Posterior cingulate gyrus (tissue), 11 donors: ENCODE results near the gene HNRNPC.
"Not testable (repeated sequence)": the region's sequence is repeated elsewhere in the genome, so short reads cannot be mapped to it uniquely, and the experiment has no call there.

Source experiments
- DNase-seq, 10 donors: peaks; one replicate each; pipeline versions ENCODE4 v3.0.0 to v3.0.0-alpha.2; 2020 to 2021; ENCODE audit warnings: mixed read lengths in 3 of 10
- intact Hi-C: fragments of 100-400 bp; cut with DNase I; formaldehyde crosslinking; loops from one replicate; pipeline ENCODE4 v1.15.1; 2023

Gene HNRNPC

GRCh38 chr14:21200752-21201461, 68.3 kb downstream of the HNRNPC start:
- intact Hi-C loops, result no loop called here

GRCh38 chr14:21199611-21200560, 69.4 kb downstream of the HNRNPC start:
- no peak for DNase-seq
- intact Hi-C loops, result no loop called here

More at GRCh38 chr14:21200752-21201461, 68.3 kb downstream of the HNRNPC start:
- no peak for DNase-seq

- intact Hi-C loops, result no loop called here
- no peak for DNase-seq
Observed at GRCh38 chr14:21197418-21198205, 71.6 kb downstream of the HNRNPC start.

GRCh38 chr14:21194597-21194996, 74.6 kb downstream of the HNRNPC start:
- no peak for DNase-seq
- intact Hi-C loops, result no loop called here

GRCh38 chr14:21192875-21193535, 76.2 kb downstream of the HNRNPC start:
- no peak for DNase-seq
- intact Hi-C loops, result no loop called here

GRCh38 chr14:21192447-21192822, 76.8 kb downstream of the HNRNPC start:
- no peak for DNase-seq
- intact Hi-C loops, result no loop called here

GRCh38 chr14:21191809-21192446, 77.3 kb downstream of the HNRNPC start:
- peak; percentile 29 to 94 (median 60) for DNase-seq

GRCh38 chr14:21191261-21191808, 77.9 kb downstream of the HNRNPC start:
- intact Hi-C loops, result no loop called here
- no peak for DNase-seq

More at GRCh38 chr14:21191809-21192446, 77.3 kb downstream of the HNRNPC start:
- intact Hi-C loops, result no loop called here

GRCh38 chr14:21185491-21185890, 83.8 kb downstream of the HNRNPC start:
- intact Hi-C loops, result no loop called here
- no peak for DNase-seq

- intact Hi-C loops, result no loop called here
- no peak for DNase-seq
Observed at GRCh38 chr14:21184254-21184653, 85.0 kb downstream of the HNRNPC start.

GRCh38 chr14:21182166-21182565, 87.1 kb downstream of the HNRNPC start:
- intact Hi-C loops, result no loop called here
- DNase-seq, result no peak

GRCh38 chr14:21171128-21171527, 98.1 kb downstream of the HNRNPC start:
- intact Hi-C loops, result no loop called here
- no peak for DNase-seq

GRCh38 chr14:21169573-21169972, 99.7 kb downstream of the HNRNPC start:
- intact Hi-C loops, result no loop called here
- DNase-seq, result no peak

- intact Hi-C loops, result no loop called here
- no peak for DNase-seq
Observed at GRCh38 chr14:21168055-21168454, 101.2 kb downstream of the HNRNPC start.

GRCh38 chr14:21165670-21166069, 103.6 kb downstream of the HNRNPC start:
- intact Hi-C loops, DNase-seq: not testable (repeated sequence)

GRCh38 chr14:21165002-21165605, 104.1 kb downstream of the HNRNPC start:
- intact Hi-C loops, DNase-seq: not testable (repeated sequence)

GRCh38 chr14:21163871-21164291, 105.4 kb downstream of the HNRNPC start:
- no peak for DNase-seq

GRCh38 chr14:21162081-21162480, 107.2 kb downstream of the HNRNPC start:
- DNase-seq, result no peak
- intact Hi-C loops, result no loop called here

More at GRCh38 chr14:21163871-21164291, 105.4 kb downstream of the HNRNPC start:
- intact Hi-C loops, result no loop called here

- intact Hi-C loops, result no loop called here
- no peak for DNase-seq
Observed at GRCh38 chr14:21160061-21160610, 109.1 kb downstream of the HNRNPC start.
